B cell (primary cell): ENCODE data around the gene FMNL2. TPM values are rescaled to one million over a fixed set of nuclear protein-coding genes. Genes with fewer than 3 reads are reported as not detected.

ENCODE experiments used
- ATAC-seq: fragments of 200-7000 bp; cut with Tn5 transposase; one replicate; pipeline ENCODE4 v1.10.0; 2021; ENCODE audit warnings: low read depth, mild to moderate bottlenecking, moderate number of reproducible peaks, moderate library complexity
- CTCF ChIA-PET: fragments of 350-600 bp; sonication (Branson Sonifier 250); formaldehyde crosslinking; loops from one replicate; lab custom pipeline; 2021; ENCODE audit warnings: antibody characterized with exemption, inconsistent platforms; lab: Charles Lee
- POLR2A ChIA-PET: fragments of 350-600 bp; sonication (Branson Sonifier 250); formaldehyde crosslinking; loops from one replicate; lab custom pipeline; 2021; ENCODE audit warnings: antibody characterized with exemption; lab: Charles Lee
- DNase-seq: peaks from one replicate; pipeline ENCODE4 v3.0.0; 2013
- H2AFZ ChIP-seq: 2 replicates; pipeline ENCODE4 v1.6.1; 2012; ENCODE audit warnings: mild to moderate bottlenecking, low read depth, low read length; ENCODE audit not compliant: insufficient read depth, poor library complexity, severe bottlenecking
- H3K27ac ChIP-seq, 2 donors: 1 replicate in 1 of 2; 2 replicates in 1 of 2; pipeline ENCODE4 v1.5.1; 2012 to 2013; ENCODE audit warnings: low read length in 2 of 2, mild to moderate bottlenecking in 2 of 2, moderate library complexity in 1 of 2
- H3K27me3 ChIP-seq, 4 experiments: fragments of 200-600 bp in 1 of 4; sonication (generic) in 1 of 4; replicated peaks in 1 of 4; 1 replicate in 2 of 4; 2 replicates in 2 of 4; pipeline versions ENCODE4 v1.6.1 to v1.7.0; 2013 to 2016; ENCODE audit warnings: low read length in 3 of 4, mild to moderate bottlenecking in 2 of 4, mixed read lengths in 1 of 4, moderate library complexity in 1 of 4; ENCODE audit not compliant: insufficient read depth in 4 of 4, control insufficient read depth in 3 of 4; ENCODE audit errors: control extremely low read depth in 1 of 4
- H3K36me3 ChIP-seq, 2 experiments: replicated peaks in 1 of 2; 1 replicate in 1 of 2; 2 replicates in 1 of 2; pipeline versions ENCODE4 v1.6.1 to v1.7.1; 2013; ENCODE audit warnings: low read length in 1 of 2; ENCODE audit not compliant: insufficient read depth in 2 of 2, control insufficient read depth in 1 of 2; ENCODE audit errors: control extremely low read depth in 1 of 2, extremely low read depth in 1 of 2
- H3K4me1 ChIP-seq, 2 donors: fragments of 200-600 bp in 1 of 2; sonication (generic) in 1 of 2; 1 replicate in 1 of 2; 2 replicates in 1 of 2; pipeline versions ENCODE4 v1.5.1 to v1.6.1; 2013 to 2017; ENCODE audit warnings: low read length in 2 of 2; ENCODE audit not compliant: control insufficient read depth in 2 of 2, insufficient read depth in 2 of 2
- H3K4me2 ChIP-seq: replicated peaks from 2 replicates; pipeline ENCODE3; 2012; ENCODE audit warnings: mild to moderate bottlenecking, low read depth, low read length; ENCODE audit not compliant: poor library complexity, severe bottlenecking
- H3K4me3 ChIP-seq, 5 experiments: fragments of 200-600 bp in 1 of 5; sonication (generic) in 1 of 5; 1 replicate in 3 of 5; 2 replicates in 2 of 5; pipeline versions ENCODE4 v1.5.1 to v1.7.0; 2011 to 2016; ENCODE audit warnings: low read length in 4 of 5, mild to moderate bottlenecking in 4 of 5, low read depth in 2 of 5, control low read depth in 1 of 5, moderate library complexity in 1 of 5; ENCODE audit not compliant: insufficient read depth in 1 of 5; ENCODE audit errors: control extremely low read depth in 1 of 5, extremely low read depth in 1 of 5
- H3K79me2 ChIP-seq: fragments of 200-600 bp; sonication (generic); one replicate; pipeline ENCODE4 v1.6.0; 2016; ENCODE audit warnings: low read length; ENCODE audit not compliant: control insufficient read depth, insufficient read depth
- H3K9ac ChIP-seq: fragments of 200-600 bp; sonication (generic); 2 replicates; pipeline ENCODE4 v1.6.1; 2017; ENCODE audit warnings: mild to moderate bottlenecking, low read length, moderate library complexity
- H3K9me3 ChIP-seq, 3 donors: one replicate each; pipeline versions ENCODE4 v1.6.1 to v1.7.1; 2013; ENCODE audit warnings: low read length in 2 of 3; ENCODE audit not compliant: control insufficient read depth in 2 of 3, insufficient read depth in 1 of 3; ENCODE audit errors: control extremely low read depth in 1 of 3
- H4K20me1 ChIP-seq: 2 replicates; pipeline ENCODE4 v1.6.0; 2012; ENCODE audit warnings: mild to moderate bottlenecking, low read length; ENCODE audit not compliant: insufficient read depth, control insufficient read depth, poor library complexity, severe bottlenecking
- H3K27ac Mint-ChIP-seq: one replicate; pipeline ENCODE4 v1.8.0; 2021; ENCODE audit warnings: mixed read lengths
- H3K27me3 Mint-ChIP-seq: one replicate; pipeline ENCODE4 v1.8.0; 2021; ENCODE audit warnings: mixed read lengths
- H3K4me1 Mint-ChIP-seq: one replicate; pipeline ENCODE4 v1.8.0; 2021; ENCODE audit warnings: mixed read lengths
- H3K4me3 Mint-ChIP-seq: one replicate; pipeline ENCODE4 v1.8.0; 2021; ENCODE audit warnings: mixed read lengths
- H3K9me3 Mint-ChIP-seq: one replicate; pipeline ENCODE4 v1.8.0; 2022; ENCODE audit warnings: mixed read lengths; ENCODE audit not compliant: insufficient read depth
- EZH2 ChIP-seq: IDR thresholded peaks from 2 replicates; pipeline ENCODE4 v1.6.1; 2012; ENCODE audit warnings: borderline replicate concordance, low read depth, mild to moderate bottlenecking, moderate library complexity, low read length; ENCODE audit not compliant: insufficient read depth, poor library complexity, severe bottlenecking
- WGBS: methylation state at CpG from one replicate; pipeline ENCODE4 v1.1.5; 2013; ENCODE audit warnings: missing lambda C conversion rate; ENCODE audit not compliant: insufficient coverage; 5-methylcytosine and 5-hydroxymethylcytosine counted together
- intact Hi-C: fragments of 100-400 bp; cut with micrococcal nuclease; formaldehyde crosslinking; loops from one replicate; pipeline ENCODE4 v1.10.0; 2022
- polyA plus RNA-seq: library from polyadenylated mRNA; depleted of rRNA; stranded (reverse); fragments of >200 nt; gene quantifications from 2 replicates; pipeline ENCODE4 v1.2.3, GENCODE V29; 2012
- total RNA-seq, 2 donors: library from RNA; stranded (reverse); fragments of 120-200 nt in 1 of 2; gene quantifications; 1 replicate in 1 of 2; 2 replicates in 1 of 2; pipeline versions ENCODE4 v1.2.3 to v1.2.4, GENCODE V29; 2013 to 2022
- TF ChIP-seq, protein P1 (sequence below): fragments of 200-600 bp; IDR thresholded peaks from one replicate; pipeline ENCODE4 v1.8.0; 2022; ENCODE audit warnings: antibody characterized with exemption, mild to moderate bottlenecking

Gene FMNL2
- total and polyA plus RNA-seq, 2 donors (not counting 1 experiment from before 2014, with no cell fraction given) = 0.73 to 8.8 TPM

DNA sequence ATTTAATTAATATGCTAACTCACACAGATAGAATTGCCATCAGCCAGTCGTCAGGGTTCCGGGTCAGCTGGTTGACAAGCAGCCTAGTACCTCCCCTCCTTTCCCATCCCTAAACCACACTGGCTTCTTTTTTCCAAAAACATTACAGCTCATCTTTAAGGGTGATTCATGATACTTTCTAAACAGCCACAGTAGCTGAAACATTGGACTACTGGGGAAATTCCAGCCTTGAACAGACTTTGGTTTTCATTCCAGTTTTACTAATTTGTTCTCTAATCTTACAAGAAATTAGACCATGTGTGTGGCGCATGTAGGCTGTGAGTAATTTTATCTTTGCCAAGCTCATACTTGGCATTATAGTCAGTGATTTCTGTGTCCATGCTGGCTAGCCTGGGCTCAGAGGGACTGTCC, 110.8 kb downstream of the FMNL2 start:
- Mint-ChIP-seq H3K27me3 (no peaks in the 10 kb centered on the region), H3K4me1 (peaks cover 8% of the 10 kb centered on the region), H3K9me3 (no peaks in the 10 kb centered on the region), H3K27ac (no peak overlapping the region), H3K4me3 (no peak overlapping the region)
- no peaks in the 10 kb centered on the region for H3K36me3 ChIP-seq
- H3K4me1 ChIP-seq = no peaks in the 10 kb centered on the region
- no peak for DNase-seq
- 80% methylated on average over 3 of the region's 3 CpGs for WGBS
- TF ChIP-seq EZH2 = no peak
- TF ChIP-seq, protein P1, sequence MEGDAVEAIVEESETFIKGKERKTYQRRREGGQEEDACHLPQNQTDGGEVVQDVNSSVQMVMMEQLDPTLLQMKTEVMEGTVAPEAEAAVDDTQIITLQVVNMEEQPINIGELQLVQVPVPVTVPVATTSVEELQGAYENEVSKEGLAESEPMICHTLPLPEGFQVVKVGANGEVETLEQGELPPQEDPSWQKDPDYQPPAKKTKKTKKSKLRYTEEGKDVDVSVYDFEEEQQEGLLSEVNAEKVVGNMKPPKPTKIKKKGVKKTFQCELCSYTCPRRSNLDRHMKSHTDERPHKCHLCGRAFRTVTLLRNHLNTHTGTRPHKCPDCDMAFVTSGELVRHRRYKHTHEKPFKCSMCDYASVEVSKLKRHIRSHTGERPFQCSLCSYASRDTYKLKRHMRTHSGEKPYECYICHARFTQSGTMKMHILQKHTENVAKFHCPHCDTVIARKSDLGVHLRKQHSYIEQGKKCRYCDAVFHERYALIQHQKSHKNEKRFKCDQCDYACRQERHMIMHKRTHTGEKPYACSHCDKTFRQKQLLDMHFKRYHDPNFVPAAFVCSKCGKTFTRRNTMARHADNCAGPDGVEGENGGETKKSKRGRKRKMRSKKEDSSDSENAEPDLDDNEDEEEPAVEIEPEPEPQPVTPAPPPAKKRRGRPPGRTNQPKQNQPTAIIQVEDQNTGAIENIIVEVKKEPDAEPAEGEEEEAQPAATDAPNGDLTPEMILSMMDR = no peak
- no peak overlapping the region for H3K4me2 ChIP-seq
- CTCF ChIA-PET = interaction anchor here (1.5 kb wide), 1 partner anchor 12 kb away, joined by 4 read pairs; no protein-coding TSS in a partner anchor
- H3K9me3 ChIP-seq = no peaks in the 10 kb centered on the region
- POLR2A ChIA-PET = no interaction called here
- no peaks in the 10 kb centered on the region for H3K27me3 ChIP-seq
- intact Hi-C loops = no loop called here
- no peaks in the 10 kb centered on the region for H4K20me1 ChIP-seq
- H3K27ac ChIP-seq = no peak overlapping the region
- no peaks in the 10 kb centered on the region for H3K79me2 ChIP-seq
- no peak overlapping the region for H3K4me3 ChIP-seq
- no peak for ATAC-seq
- H3K9ac ChIP-seq = no peak overlapping the region
- no peak overlapping the region for H2AFZ ChIP-seq

- peaks cover 8% of the 10 kb centered on the region for H3K4me1 Mint-ChIP-seq
- TF ChIP-seq, protein P1 = no peak
- TF ChIP-seq EZH2 = no peak
- no peaks in the 10 kb centered on the region for H3K27me3 Mint-ChIP-seq
- H3K4me1 ChIP-seq = no peaks in the 10 kb centered on the region
- DNase-seq (no peak), ATAC-seq (no peak)
- no peak overlapping the region for H2AFZ ChIP-seq
- CTCF ChIA-PET = interaction anchor here (1.5 kb wide), 1 partner anchor 12 kb away, joined by 4 read pairs; no protein-coding TSS in a partner anchor
- no peak overlapping the region for H3K4me3 ChIP-seq
- no peaks in the 10 kb centered on the region for H3K27me3 ChIP-seq
- H3K36me3 ChIP-seq = no peaks in the 10 kb centered on the region
- no peak overlapping the region for H3K27ac ChIP-seq
- H3K4me2 ChIP-seq = no peak overlapping the region
- H3K9ac ChIP-seq = no peak overlapping the region
- POLR2A ChIA-PET = no interaction called here
- intact Hi-C loops = no loop called here
- H3K9me3 ChIP-seq = no peaks in the 10 kb centered on the region
- H3K79me2 ChIP-seq = no peaks in the 10 kb centered on the region
- WGBS = no CpG with 5 or more reads among the region's 1 CpG
- H3K4me3 Mint-ChIP-seq = no peak overlapping the region
- H3K9me3 Mint-ChIP-seq = no peaks in the 10 kb centered on the region
- H3K27ac Mint-ChIP-seq = no peak overlapping the region
- H4K20me1 ChIP-seq = no peaks in the 10 kb centered on the region
Measured at GRCh38 chr2:152446213-152446612, 111.2 kb downstream of the FMNL2 start.
